ENCODE data around the gene SNCB.
A peak's percentile ranks its signal among the peaks of the same experiment; 100 is the strongest.

The SNCB gene

GRCh38 chr5:176574297-176574591 is 56.1 kb downstream of the SNCB start:
- peak; percentile 15 for DNase-seq (ENCODE audit: low spot score)

DNA sequence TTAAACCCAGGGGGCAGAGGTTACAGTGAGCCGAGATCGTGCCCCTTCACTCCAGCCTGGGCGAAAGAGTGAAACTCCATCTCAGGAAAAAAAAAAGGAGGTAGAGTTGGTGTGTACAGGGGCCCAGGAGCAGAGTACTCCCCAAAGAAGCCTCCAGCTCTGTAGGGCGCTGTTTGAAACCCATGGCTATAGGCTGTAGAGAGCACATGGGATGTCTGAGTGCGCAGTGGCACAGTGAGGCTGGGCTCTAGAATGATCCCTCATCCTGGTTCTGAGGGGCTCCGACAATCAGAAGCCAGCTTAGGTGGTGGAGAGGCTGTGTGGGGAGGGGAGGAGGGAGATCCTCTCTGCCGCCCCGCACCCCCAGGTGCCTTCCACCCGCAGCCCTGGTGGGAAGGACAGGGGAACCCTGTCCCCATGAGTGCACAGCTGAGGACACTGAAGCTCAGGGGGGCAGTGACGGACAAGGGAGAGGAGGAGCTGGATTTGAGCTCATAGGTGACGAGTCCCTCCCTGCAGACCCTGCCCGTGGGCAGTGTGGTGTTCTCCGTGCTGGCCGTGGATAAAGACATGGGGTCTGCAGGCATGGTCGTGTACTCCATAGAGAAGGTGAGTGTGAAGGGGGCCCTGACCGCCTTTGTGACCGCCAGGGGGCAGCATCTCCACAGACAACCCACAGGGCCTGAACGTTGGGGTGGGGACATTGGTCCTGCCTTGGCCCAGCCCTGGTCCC is 56.6 kb downstream of the SNCB start:
- DNase-seq (ENCODE audit: low spot score) = peak; percentile 74
